ENCODE results near the gene GRWD1. TPM values are rescaled to one million over a fixed set of nuclear protein-coding genes. Genes with fewer than 3 reads are reported as not detected.
A peak's percentile ranks its signal among the peaks of the same experiment; 100 is the strongest.

Gene GRWD1
- total RNA-seq, 1 experiment from 2014 or later = 64.8 TPM

DNA sequence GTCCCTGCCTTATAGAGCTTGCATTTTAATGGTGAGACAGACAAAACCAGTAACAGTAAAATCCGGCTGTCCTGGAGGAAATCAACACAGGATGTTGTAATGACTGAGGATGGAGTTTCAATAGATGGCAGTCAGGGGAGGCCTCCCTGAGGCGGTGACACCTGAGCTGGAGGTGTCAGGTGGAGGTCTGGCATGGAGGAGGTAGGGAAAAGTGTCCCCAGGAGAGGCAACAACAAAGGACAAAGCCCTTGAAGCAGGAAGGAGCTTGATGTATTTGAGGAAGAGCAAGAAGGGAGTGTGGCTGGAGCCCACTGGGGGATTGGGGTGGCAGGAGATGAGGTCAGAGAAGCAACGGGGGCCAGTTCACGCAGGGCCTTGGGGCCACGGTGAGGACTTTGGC lies 44.5 kb upstream of the GRWD1 start:
- Histone ChIP-seq H3K27ac (ENCODE audit: low read depth, low read length) (0 out of 2 replicates have a peak overlapping the region, but pooled peaks have one; percentile 96), H3K36me3 (ENCODE audit: control insufficient read depth in 1 of 2, insufficient read depth in 2 of 2, low read length in 2 of 2) (peaks cover 0 to 9% of the 10 kb centered on the region in 2 experiments; a peak in 1 of 4 replicates), H3K9me3 (ENCODE audit: control insufficient read depth in 1 of 2, insufficient read depth in 1 of 2, low read depth in 1 of 2, low read length in 2 of 2) (no peaks in the 10 kb centered on the region), H3K79me2 (ENCODE audit: insufficient read depth, low read length) (peaks cover 56% of the 10 kb centered on the region), H3K9me2 (ENCODE audit: insufficient read depth) (no peaks in the 10 kb centered on the region), H3K4me1 (ENCODE audit: control insufficient read depth in 1 of 2, insufficient read depth in 2 of 2, low read length in 2 of 2) (peaks cover 19 to 48% of the 10 kb centered on the region in 2 experiments), H3K4me3 (replicated peaks in 1 of 2; ENCODE audit: low read depth in 1 of 2, low read length in 2 of 2) (no peak overlapping the region), H3K9ac (ENCODE audit: low read length) (no peak overlapping the region), H3K27me3 (ENCODE audit: insufficient read depth, low read length) (no peaks in the 10 kb centered on the region), H3K4me2 (ENCODE audit: low read length) (0 out of 2 replicates have a peak overlapping the region, but pooled peaks have one; percentile 5), H4K20me1 (ENCODE audit: insufficient read depth) (no peaks in the 10 kb centered on the region), H2AFZ (ENCODE audit: low read depth, low read length, poor library complexity, severe bottlenecking) (no peak overlapping the region)
- DNase-seq (ENCODE audit: low read depth, low spot score) (no peak), ATAC-seq (no peak)
- RAD21 ChIA-PET (ENCODE audit: low non-redundant PET in 1 of 2, low total read pairs in 2 of 2, uncharacterized antibody in 2 of 2, unreplicated experiment in 2 of 2) = no interaction called here
- CTCF ChIA-PET = interaction anchor here (1.3 kb wide), 1 partner anchor 67 kb away, joined by 3 read pairs; no protein-coding TSS in a partner anchor
- intact Hi-C loops (cut with micrococcal nuclease) = loop anchor here (2.0 kb wide), 1 partner anchor 14 kb away; no protein-coding TSS in a partner anchor
- no TSS peak for BruUV-seq (replicated peaks)
- POLR2A ChIA-PET = interaction anchor here (2.0 to 2.1 kb wide), 2 partner anchors 10 to 12 kb away, joined by 5 to 8 read pairs; partner anchors contain the start of gene KDELR1
- no peak for TF ChIP-seq EGR1 (IDR thresholded peaks at IDR 0.05; ENCODE audit: low read depth)
- no peak for TF ChIP-seq CBX3 (IDR thresholded peaks at IDR 0.05; ENCODE audit: low read depth)
- TF ChIP-seq ZNF274 (IDR thresholded peaks at IDR 0.05; ENCODE audit: low read depth, low read length) = no peak
- no peak for TF ChIP-seq POLR2A (IDR thresholded peaks at IDR 0.05; ENCODE audit: borderline replicate concordance, extremely low read depth, insufficient read depth, insufficient read length)
- TF ChIP-seq EZH2phosphoT487 (IDR thresholded peaks at IDR 0.05; ENCODE audit: borderline replicate concordance) = no peak
- no peak for TF ChIP-seq EZH2 (IDR thresholded peaks at IDR 0.05)
- TF ChIP-seq RAD21 (IDR thresholded peaks at IDR 0.05; ENCODE audit: low read depth) = no peak
- TF ChIP-seq SRF (IDR thresholded peaks at IDR 0.05; ENCODE audit: low read depth) = no peak
- no peak for TF ChIP-seq JUND (IDR thresholded peaks at IDR 0.05)
- no peak for TF ChIP-seq ZFX (IDR thresholded peaks at IDR 0.05)
- TF ChIP-seq FOSL1 (IDR thresholded peaks at IDR 0.05; ENCODE audit: low read depth) = no peak
- TF ChIP-seq, protein P1, sequence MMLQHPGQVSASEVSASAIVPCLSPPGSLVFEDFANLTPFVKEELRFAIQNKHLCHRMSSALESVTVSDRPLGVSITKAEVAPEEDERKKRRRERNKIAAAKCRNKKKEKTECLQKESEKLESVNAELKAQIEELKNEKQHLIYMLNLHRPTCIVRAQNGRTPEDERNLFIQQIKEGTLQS (IDR thresholded peaks at IDR 0.05) = no peak
- TF ChIP-seq TCF7L2 (IDR thresholded peaks at IDR 0.05; ENCODE audit: borderline replicate concordance, extremely low read depth, insufficient read depth, insufficient read length) = no peak
- no peak for TF ChIP-seq YY1 (IDR thresholded peaks at IDR 0.05; ENCODE audit: extremely low read depth, insufficient replicate concordance, low read depth, low read length)
- TF ChIP-seq, protein P2, sequence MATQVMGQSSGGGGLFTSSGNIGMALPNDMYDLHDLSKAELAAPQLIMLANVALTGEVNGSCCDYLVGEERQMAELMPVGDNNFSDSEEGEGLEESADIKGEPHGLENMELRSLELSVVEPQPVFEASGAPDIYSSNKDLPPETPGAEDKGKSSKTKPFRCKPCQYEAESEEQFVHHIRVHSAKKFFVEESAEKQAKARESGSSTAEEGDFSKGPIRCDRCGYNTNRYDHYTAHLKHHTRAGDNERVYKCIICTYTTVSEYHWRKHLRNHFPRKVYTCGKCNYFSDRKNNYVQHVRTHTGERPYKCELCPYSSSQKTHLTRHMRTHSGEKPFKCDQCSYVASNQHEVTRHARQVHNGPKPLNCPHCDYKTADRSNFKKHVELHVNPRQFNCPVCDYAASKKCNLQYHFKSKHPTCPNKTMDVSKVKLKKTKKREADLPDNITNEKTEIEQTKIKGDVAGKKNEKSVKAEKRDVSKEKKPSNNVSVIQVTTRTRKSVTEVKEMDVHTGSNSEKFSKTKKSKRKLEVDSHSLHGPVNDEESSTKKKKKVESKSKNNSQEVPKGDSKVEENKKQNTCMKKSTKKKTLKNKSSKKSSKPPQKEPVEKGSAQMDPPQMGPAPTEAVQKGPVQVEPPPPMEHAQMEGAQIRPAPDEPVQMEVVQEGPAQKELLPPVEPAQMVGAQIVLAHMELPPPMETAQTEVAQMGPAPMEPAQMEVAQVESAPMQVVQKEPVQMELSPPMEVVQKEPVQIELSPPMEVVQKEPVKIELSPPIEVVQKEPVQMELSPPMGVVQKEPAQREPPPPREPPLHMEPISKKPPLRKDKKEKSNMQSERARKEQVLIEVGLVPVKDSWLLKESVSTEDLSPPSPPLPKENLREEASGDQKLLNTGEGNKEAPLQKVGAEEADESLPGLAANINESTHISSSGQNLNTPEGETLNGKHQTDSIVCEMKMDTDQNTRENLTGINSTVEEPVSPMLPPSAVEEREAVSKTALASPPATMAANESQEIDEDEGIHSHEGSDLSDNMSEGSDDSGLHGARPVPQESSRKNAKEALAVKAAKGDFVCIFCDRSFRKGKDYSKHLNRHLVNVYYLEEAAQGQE (IDR thresholded peaks at IDR 0.05; ENCODE audit: low read depth) = no peak
- TF ChIP-seq, protein P3, sequence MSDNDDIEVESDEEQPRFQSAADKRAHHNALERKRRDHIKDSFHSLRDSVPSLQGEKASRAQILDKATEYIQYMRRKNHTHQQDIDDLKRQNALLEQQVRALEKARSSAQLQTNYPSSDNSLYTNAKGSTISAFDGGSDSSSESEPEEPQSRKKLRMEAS (IDR thresholded peaks at IDR 0.05) = no peak
- no peak for TF ChIP-seq POLR2AphosphoS5 (IDR thresholded peaks at IDR 0.05; ENCODE audit: low read depth, low read length)
- TF ChIP-seq, protein P4, sequence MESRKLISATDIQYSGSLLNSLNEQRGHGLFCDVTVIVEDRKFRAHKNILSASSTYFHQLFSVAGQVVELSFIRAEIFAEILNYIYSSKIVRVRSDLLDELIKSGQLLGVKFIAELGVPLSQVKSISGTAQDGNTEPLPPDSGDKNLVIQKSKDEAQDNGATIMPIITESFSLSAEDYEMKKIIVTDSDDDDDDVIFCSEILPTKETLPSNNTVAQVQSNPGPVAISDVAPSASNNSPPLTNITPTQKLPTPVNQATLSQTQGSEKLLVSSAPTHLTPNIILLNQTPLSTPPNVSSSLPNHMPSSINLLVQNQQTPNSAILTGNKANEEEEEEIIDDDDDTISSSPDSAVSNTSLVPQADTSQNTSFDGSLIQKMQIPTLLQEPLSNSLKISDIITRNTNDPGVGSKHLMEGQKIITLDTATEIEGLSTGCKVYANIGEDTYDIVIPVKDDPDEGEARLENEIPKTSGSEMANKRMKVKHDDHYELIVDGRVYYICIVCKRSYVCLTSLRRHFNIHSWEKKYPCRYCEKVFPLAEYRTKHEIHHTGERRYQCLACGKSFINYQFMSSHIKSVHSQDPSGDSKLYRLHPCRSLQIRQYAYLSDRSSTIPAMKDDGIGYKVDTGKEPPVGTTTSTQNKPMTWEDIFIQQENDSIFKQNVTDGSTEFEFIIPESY (IDR thresholded peaks at IDR 0.05; ENCODE audit: extremely low read depth, insufficient replicate concordance, low read length) = no peak
- TF ChIP-seq CEBPB (IDR thresholded peaks at IDR 0.05; ENCODE audit: low read depth) = no peak
- TF ChIP-seq SIN3A (IDR thresholded peaks at IDR 0.05; ENCODE audit: low read depth) = no peak
